Measurements from ENCODE around the gene ACIN1.
A peak's percentile ranks its signal among the peaks of the same experiment; 100 is the strongest.

The ACIN1 gene

DNA sequence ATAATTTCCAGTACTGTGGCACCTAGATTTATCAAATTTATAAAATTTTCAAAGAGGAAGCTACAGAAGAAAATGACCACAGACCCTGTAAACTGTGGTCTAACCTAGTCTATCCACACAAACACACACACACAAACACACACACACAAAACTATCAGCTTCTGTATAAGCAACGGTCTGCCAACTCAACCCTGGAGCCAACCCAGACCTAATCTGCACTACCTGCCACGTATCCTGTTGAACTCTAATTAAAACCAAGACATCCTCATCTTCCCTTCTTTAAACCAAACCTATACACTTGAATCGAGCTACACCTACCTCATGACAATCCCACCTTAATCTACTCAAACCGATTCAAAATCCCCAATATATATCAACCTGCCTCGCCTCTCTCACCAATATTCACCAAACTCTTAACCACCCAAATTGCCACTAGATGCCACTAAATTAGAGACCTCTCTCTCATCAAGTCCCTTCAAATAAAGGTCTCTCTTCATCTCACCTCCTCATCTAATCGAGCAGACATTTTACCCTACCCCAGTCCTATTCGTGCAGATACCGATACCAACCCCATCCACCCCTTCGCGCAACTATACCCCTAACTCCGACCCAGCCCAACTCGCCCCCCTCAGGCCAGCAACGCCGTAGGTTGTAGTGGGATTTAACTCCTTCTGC lies 808 bp downstream of the ACIN1 start:
- TF ChIP-seq ZFX (IDR thresholded peaks at IDR 0.05; ENCODE audit: borderline replicate concordance), result no peak
- TF ChIP-seq, protein P1, sequence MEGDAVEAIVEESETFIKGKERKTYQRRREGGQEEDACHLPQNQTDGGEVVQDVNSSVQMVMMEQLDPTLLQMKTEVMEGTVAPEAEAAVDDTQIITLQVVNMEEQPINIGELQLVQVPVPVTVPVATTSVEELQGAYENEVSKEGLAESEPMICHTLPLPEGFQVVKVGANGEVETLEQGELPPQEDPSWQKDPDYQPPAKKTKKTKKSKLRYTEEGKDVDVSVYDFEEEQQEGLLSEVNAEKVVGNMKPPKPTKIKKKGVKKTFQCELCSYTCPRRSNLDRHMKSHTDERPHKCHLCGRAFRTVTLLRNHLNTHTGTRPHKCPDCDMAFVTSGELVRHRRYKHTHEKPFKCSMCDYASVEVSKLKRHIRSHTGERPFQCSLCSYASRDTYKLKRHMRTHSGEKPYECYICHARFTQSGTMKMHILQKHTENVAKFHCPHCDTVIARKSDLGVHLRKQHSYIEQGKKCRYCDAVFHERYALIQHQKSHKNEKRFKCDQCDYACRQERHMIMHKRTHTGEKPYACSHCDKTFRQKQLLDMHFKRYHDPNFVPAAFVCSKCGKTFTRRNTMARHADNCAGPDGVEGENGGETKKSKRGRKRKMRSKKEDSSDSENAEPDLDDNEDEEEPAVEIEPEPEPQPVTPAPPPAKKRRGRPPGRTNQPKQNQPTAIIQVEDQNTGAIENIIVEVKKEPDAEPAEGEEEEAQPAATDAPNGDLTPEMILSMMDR (IDR thresholded peaks at IDR 0.05), result no peak; the same call in 1 of the 2 replicates

DNA sequence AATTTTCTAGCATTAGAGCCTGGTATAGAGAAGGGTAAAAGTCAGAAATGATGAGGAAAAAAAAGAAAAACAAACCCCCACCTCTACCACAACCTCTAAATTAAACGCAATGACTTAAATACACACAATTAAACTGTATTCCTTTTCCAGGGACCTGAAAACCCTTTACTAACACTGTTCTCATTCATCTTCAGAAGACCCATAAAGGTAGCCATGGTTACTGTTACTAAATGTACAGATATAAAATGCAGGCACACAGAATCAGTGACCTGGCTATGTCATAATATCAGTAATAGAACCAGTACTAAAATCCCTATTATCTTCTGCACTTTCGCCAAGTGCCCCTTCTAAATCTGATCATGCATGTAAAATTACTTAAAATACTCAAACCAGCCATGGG lies 1.4 kb downstream of the ACIN1 start:
- TF ChIP-seq ZFX (IDR thresholded peaks at IDR 0.05; ENCODE audit: borderline replicate concordance), result no peak
- TF ChIP-seq, protein P1 (IDR thresholded peaks at IDR 0.05), result no peak
- H3K27ac ChIP-seq, result peak overlapping the region; percentile 92; the same call in 1 of the 2 replicates

More for the DNA sequence above, 808 bp downstream of the ACIN1 start:
- peak overlapping the region; percentile 92 for H3K27ac ChIP-seq

DNA sequence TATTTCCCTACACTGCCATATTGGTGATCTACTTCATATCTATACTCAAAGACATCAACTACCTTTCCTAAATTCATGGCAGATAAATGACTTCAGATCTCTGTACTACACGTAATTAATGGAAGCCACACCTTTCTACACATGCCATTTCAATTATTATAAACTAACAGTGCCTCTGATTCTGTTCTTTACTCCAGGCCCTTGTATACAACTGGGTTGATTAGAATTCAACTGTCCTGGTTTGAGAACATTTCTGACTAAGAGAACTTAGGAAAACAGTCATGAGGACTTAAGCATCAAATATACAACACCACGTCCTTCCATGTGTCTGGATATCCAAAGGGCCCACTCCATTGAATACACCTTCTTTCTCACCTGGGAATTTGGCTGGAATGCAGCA lies 1.8 kb downstream of the ACIN1 start:
- no peak for TF ChIP-seq ZFX (IDR thresholded peaks at IDR 0.05; ENCODE audit: borderline replicate concordance)
- TF ChIP-seq, protein P1 (IDR thresholded peaks at IDR 0.05), result no peak
- H3K27ac ChIP-seq, result no peak overlapping the region

DNA sequence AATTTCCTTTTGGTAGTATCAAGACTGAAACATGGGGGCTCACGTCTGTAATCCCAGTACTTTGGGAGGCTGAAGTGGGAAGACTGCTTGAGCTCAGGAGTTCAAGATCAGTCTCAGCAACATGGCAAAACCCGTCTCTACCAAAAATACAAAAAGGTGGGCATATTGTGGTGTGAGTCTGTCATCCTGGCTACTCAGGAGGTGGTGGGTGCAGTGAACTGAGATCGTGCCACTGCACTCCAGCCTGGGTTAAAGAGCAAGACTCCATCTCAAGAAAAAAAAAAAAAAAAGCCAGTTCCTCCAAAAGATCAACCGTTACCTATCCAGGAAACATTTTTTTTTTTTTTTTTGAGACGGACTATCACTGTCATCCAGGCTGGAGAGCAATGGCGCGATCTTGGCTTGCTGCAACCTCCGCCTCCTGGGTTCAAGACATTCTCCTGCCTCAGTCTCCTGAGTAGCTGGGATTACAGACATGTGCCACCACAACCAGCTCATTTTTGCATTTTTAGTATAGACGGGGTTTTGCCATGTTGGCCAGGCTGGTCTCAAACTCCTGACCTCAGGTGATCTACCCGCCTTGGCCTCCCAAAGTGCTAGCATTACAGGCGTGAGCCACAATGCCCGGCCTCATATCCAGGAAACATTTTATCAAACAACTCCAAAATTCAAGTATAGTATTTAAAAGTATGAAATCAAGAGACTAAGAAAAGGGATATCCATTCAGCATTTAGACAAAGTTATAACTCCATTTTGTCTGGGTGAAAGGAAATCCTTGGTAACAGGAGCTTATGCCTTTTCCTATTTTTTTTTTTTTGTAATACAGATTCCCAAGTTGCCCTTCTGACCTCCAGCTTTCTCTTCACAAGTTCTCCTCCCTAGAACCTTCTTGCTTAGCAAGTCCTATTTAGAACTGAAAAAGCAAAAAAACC lies 3.4 kb downstream of the ACIN1 start:
- TF ChIP-seq, protein P1 (IDR thresholded peaks at IDR 0.05), result no peak
- H3K27ac ChIP-seq, result no peak overlapping the region

DNA sequence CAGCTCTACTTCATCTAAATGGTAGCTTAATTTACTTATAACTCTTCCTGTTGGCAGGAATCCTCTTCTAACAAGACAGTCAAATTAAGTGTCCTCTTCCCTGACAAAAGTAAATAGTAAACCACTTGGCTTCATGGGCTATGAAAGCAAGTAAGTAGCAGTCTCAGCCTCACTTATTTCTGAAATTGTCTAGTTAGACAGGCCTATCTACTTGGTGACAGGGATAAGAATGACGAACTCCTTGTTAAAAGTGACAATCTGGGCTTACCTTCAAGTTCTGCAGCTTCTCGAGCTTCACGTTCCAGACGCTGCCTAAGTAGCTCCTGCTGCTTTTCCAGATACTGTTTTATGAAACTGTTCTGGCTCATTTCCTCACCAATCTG lies 4.7 kb downstream of the ACIN1 start:
- peak overlapping the region; percentile 3; the same call in 1 of the 2 replicates for H3K27ac ChIP-seq
- TF ChIP-seq, protein P1 (IDR thresholded peaks at IDR 0.05), result no peak
- TF ChIP-seq ZFX (IDR thresholded peaks at IDR 0.05; ENCODE audit: borderline replicate concordance), result no peak

DNA sequence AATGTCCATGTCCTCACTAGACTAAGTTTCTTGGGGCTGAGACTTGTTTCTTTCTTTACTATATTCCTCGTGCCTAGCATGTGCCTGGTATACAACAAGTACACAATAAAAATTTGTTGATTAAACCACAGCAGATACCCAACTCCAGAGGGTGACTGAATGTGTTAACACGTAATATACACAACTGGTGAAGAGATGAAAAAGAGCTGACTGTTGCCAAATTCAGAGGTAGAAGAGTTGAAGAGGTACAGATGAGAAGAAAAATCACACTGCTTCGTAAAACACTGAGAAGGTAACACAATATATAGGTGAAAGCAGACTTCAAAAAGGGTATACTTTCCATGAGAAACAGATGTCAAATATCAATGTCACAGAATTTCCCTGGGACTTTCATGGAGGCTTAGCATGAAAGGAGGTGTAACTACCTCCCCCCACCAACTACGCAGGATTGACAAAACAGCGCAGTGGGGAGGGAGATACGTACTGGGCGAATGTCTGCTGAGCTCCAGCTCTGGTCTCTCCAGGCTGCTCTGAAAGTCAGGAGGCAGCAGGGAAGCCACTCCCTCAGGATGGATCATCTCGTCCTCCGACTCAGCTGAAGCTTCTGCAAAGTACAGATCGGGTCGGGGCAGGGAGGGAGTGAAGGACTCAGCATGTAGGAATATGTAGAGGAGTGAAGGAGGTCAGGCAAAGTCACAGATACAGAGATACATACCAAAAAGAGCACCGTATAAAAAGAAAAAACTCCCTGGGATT lies 5.3 kb downstream of the ACIN1 start:
- no peak for TF ChIP-seq ZFX (IDR thresholded peaks at IDR 0.05; ENCODE audit: borderline replicate concordance)
- TF ChIP-seq, protein P1 (IDR thresholded peaks at IDR 0.05), result no peak
- peak overlapping the region; percentile 3; the same call in 1 of the 2 replicates for H3K27ac ChIP-seq

Measured in 22Rv1 (cell line).